Upper lobe of left lung (tissue), 4 donors: ENCODE data around the gene RBMS1.

Source experiments
- CTCF ChIP-seq, 6 experiments: fragments of 450-650 bp in 4 of 6; fragments of 200-600 bp in 2 of 6; sonication (generic) in 2 of 6; IDR thresholded peaks; one replicate each; pipeline ENCODE4 v1.5.1; 2016 to 2019; ENCODE audit warnings: antibody characterized with exemption in 6 of 6
- POLR2A ChIP-seq, 4 donors: fragments of 450-650 bp; IDR thresholded peaks; one replicate each; pipeline ENCODE4 v1.5.1; 2016 to 2017; ENCODE audit warnings: antibody characterized with exemption in 4 of 4, mild to moderate bottlenecking in 2 of 4

- TF ChIP-seq CTCF (IDR thresholded peaks at IDR 0.05) (no peak), POLR2A (IDR thresholded peaks at IDR 0.05) (no peak)
Observed at GRCh38 chr2:160454070-160454797, 39.4 kb downstream of the RBMS1 start.
